ENCODE results near the gene SLC5A5. TPM values are rescaled to one million over a fixed set of nuclear protein-coding genes. Genes with fewer than 3 reads are reported as not detected.

The SLC5A5 gene
- polyA plus RNA-seq, 3 donors from 2014 or later: 0.75 to 1.4 TPM; not detected in 1

DNA sequence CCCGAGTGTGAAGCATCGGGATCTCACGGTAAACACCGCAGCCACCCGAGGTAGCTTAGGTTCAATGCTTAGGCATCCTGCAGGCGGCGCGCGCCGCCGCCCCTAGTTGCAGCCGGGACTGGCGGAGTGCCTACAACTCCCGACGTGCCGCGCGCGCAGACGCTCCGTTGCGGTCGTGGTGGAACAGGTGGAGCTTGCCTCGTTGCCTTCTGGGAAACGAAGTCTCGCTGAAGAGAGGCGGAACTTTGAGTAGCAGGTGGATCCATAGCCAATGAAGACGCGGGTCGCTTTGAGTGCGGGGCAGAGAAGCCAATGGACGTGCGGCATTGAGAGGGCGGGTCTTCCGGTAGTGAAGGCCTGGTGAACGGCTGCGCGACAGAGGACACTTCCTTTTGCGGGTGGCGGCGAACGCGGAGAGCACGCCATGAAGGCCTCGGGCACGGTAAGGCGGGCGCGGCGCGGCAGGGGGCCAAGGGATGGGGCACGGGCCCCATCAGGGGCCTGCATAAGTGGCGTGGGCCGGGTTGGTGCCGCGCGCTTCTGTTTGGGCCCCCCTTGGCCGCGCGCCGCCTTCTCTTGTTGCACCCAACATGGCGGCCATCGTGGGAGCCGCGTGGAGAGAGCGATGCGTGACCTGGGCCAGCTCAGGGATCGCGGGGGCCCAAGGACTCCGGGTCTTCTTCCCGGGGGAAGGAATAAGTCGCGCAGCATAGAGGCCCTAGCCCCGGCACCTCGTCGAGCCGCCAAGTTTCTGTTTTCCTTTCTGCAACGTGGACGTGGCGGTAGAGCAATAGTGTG lies 12.0 kb upstream of the SLC5A5 start, which contains the start of gene RPL18A:
RPL18A (plus strand) TSS at position 378 of the 798 bp plus-strand sequence; CDS start at position 425, 47 bp downstream.
- peaks cover 35 to 37% of the 10 kb centered on the region in 2 donors for H3K4me1 Mint-ChIP-seq
- DNase-seq: peak; percentile 98
- H3K9me3 Mint-ChIP-seq: no peaks in the 10 kb centered on the region
- H3K4me3 Mint-ChIP-seq: peak within 1 kb of the TSS; percentile 98 to 100 (median 99)
- H3K27ac Mint-ChIP-seq: peak within 1 kb of the TSS; percentile 85 to 99 (median 98)
- H3K36me3 Mint-ChIP-seq: peaks cover 0 to 4% (median 4%) of the 10 kb centered on the region in 3 donors
- H3K27me3 Mint-ChIP-seq (ENCODE audit: low read depth in 3 of 3): peaks cover 4 to 8% (median 4%) of the 10 kb centered on the region in 3 donors

DNA sequence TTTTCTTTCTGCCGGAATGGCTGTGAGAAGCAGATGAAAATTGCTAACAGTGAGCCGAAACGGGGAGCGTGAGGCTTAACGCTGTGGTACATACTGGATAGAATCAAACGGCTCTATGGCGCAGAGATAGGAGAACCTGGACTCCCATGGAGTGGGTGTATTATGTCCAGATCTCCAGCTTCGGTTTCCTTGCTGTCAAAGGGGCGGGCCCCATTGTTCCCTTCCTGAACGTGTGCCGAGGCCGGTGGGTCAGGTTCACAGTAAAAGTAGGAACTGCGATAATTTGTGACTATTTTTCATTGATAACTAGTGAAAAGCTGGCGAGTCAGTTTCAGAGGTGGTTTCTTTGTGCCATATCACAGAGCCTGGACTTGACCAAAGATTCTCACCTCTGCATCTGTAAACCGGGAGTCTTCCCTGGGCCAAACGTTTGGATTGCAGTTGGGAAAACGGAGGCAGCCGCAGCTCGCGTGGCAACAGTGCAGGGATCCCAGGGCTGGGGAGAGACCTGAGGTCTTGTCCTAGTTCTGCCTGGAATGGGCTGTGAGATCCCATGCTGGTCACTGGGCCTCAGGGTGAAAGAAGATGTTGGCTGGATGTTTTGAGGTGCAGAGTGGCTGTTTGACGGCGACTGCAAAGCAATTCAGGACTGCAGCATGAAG lies 11.3 kb upstream of the SLC5A5 start:
- H3K36me3 Mint-ChIP-seq: peaks cover 0 to 8% (median 4%) of the 10 kb centered on the region in 3 donors
- peaks cover 32 to 34% of the 10 kb centered on the region in 2 donors for H3K4me1 Mint-ChIP-seq
- no peaks in the 10 kb centered on the region for H3K9me3 Mint-ChIP-seq
- peak overlapping the region; percentile 84 to 99 (median 94) for H3K27ac Mint-ChIP-seq
- DNase-seq: no peak
- H3K27me3 Mint-ChIP-seq (ENCODE audit: low read depth in 3 of 3): peaks cover 4 to 8% (median 4%) of the 10 kb centered on the region in 3 donors
- H3K4me3 Mint-ChIP-seq: peak overlapping the region; percentile 98 to 100 (median 99)

GRCh38 chr19:17860993-17861360 lies 10.8 kb upstream of the SLC5A5 start:
- H3K27ac Mint-ChIP-seq: peak overlapping the region; percentile 18 to 85 (median 74)
- peaks cover 4 to 8% (median 4%) of the 10 kb centered on the region in 3 donors for H3K27me3 Mint-ChIP-seq (ENCODE audit: low read depth in 3 of 3)
- H3K4me3 Mint-ChIP-seq: peak overlapping the region; percentile 98 to 100 (median 99)
- H3K36me3 Mint-ChIP-seq: peaks cover 0 to 8% (median 4%) of the 10 kb centered on the region in 3 donors
- peaks cover 29 to 31% of the 10 kb centered on the region in 2 donors for H3K4me1 Mint-ChIP-seq
- H3K9me3 Mint-ChIP-seq: no peaks in the 10 kb centered on the region
- DNase-seq: no peak

GRCh38 chr19:17861542-17862402 lies 10.0 kb upstream of the SLC5A5 start:
- peaks cover 29 to 31% of the 10 kb centered on the region in 2 donors for H3K4me1 Mint-ChIP-seq
- peak overlapping the region; percentile 17 to 85 (median 36) for H3K27ac Mint-ChIP-seq
- peak overlapping the region; percentile 98 to 100 (median 99) for H3K4me3 Mint-ChIP-seq
- H3K9me3 Mint-ChIP-seq: no peaks in the 10 kb centered on the region
- DNase-seq: no peak
- H3K36me3 Mint-ChIP-seq: peaks cover 0 to 8% (median 4%) of the 10 kb centered on the region in 3 donors
- peaks cover 4 to 5% (median 4%) of the 10 kb centered on the region in 3 donors for H3K27me3 Mint-ChIP-seq (ENCODE audit: low read depth in 3 of 3)

DNA sequence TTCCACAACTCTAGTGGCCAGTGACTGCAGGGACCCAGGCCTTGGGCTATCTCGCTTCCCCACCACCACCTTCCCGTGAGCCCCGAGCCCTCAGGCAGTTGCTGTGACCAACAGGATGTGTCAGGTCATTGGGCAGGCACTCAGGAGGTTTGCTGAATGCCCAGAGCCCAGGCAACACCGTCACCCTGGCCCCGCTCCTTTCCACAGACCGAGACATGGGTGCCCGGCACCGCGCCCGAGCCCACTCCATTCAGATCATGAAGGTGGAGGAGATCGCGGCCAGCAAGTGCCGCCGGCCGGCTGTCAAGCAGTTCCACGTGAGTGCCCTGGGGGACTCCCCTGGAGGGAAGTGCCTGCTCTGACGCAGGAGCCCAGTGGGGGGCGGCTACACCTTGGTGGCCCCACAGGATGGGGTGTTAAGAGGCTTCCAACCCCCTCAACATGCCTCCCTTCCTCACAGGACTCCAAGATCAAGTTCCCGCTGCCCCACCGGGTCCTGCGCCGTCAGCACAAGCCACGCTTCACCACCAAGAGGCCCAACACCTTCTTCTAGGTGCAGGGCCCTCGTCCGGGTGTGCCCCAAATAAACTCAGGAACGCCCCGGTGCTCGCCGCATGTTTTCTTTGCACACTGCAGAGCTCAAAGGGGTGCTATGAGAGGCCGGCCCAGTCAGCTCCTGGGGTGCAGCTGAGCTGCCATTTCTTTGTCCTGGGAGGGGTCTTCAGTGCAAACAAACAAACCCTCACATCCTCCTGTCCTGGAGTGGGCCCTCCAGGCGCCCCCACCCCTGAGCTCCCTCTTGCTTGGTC lies 8.8 kb upstream of the SLC5A5 start:
- Mint-ChIP-seq H3K4me3 (peak overlapping the region in 2 of 5 donors; percentile 38 to 44), H3K4me1 (peaks cover 29 to 31% of the 10 kb centered on the region in 2 donors), H3K9me3 (no peaks in the 10 kb centered on the region), H3K27me3 (ENCODE audit: low read depth in 3 of 3) (peaks cover 4 to 5% (median 4%) of the 10 kb centered on the region in 3 donors), H3K36me3 (peaks cover 0 to 8% (median 4%) of the 10 kb centered on the region in 3 donors), H3K27ac (no peak overlapping the region)
- no peak for DNase-seq

DNA sequence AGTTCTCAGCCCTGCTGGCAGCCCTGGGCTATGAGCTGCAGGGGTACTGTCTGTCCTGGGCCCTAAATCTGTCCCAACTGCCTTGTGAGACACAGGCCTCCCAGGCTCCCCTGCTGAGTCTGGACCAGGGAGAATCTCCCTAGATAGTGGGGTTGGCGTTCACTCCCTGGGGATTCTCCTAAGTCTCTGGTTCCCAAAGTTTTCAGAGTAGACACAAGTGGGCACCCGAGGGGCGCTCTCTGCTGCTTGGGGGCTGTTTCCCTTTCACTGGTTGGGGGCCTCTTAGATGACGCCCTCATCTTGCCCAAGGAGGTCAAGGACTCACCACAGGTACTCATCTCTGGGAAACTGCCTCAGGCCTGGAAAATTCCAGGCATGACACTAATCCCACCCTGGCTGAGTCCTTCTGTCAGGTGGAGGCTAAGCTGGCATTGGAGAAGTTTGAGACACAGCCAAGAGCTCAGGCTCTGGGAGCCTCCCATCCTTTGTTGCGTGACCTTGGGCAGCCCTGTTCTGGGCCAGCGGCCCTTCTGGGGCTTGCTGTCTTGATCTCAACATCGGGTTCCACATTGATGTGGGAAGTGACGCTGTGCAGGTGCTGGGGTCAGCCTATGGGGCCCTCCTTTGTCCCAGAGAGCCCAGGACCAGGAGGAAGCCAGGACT lies 8.1 kb upstream of the SLC5A5 start:
- DNase-seq: no peak
- H3K4me1 Mint-ChIP-seq: peaks cover 29 to 31% of the 10 kb centered on the region in 2 donors
- no peaks in the 10 kb centered on the region for H3K9me3 Mint-ChIP-seq
- H3K27ac Mint-ChIP-seq: no peak overlapping the region
- H3K4me3 Mint-ChIP-seq: peak overlapping the region in 2 of 5 donors; percentile 21 to 35
- peaks cover 4 to 5% (median 4%) of the 10 kb centered on the region in 3 donors for H3K27me3 Mint-ChIP-seq (ENCODE audit: low read depth in 3 of 3)
- peaks cover 0 to 8% (median 4%) of the 10 kb centered on the region in 3 donors for H3K36me3 Mint-ChIP-seq

DNA sequence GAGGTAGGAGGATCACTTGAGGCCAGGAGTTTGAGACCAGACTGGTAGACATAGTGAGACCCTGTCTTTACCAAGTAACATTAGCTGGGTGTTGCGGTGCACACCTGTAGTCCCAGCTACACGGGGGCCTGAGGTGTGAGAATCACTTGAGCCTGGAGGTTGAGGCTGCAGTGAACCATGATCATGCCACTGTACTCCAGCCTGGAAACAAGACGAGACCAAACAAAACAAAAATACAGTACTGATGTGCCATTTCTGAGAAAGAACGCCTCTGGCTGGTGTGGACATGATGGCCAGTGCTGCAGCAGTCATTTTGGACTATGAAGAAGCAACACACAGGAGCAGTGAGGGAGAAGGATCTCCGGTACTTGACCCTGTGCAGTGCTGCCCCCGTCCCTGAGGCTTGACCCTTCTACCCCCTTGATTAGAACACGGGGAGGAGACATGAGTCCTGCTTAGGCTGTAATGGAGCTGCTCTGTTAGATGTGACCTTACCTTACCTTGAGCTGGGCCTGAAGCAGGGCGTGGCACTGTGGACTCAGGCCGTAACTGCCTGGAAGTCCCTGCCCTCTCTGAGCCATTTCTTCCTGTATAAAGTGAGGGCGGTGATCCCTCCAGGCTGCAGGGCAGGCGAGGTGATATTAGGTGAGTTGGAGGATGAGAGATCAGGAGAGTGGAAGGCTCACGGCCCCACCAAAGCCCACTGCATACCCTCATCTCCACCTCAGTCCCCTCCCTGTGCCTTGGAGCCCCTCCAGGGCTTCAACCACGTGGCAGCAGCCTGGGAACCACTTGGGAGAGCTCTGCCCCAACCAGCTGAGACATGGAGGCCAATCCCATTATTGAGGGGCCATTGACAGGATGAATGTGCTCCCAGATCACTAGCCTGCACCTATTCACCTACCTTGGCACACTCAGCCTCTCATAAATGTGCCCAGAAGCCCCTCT lies 6.1 kb upstream of the SLC5A5 start:
- DNase-seq: no peak
- no peaks in the 10 kb centered on the region for H3K9me3 Mint-ChIP-seq
- peak overlapping the region in 1 of 6 donors; percentile 43 for H3K27ac Mint-ChIP-seq
- H3K36me3 Mint-ChIP-seq: peaks cover 0 to 8% (median 0%) of the 10 kb centered on the region in 3 donors
- no peak overlapping the region for H3K4me3 Mint-ChIP-seq
- peaks cover 12 to 15% of the 10 kb centered on the region in 2 donors for H3K4me1 Mint-ChIP-seq
- H3K27me3 Mint-ChIP-seq (ENCODE audit: low read depth in 3 of 3): peaks cover 0 to 4% (median under 1%) of the 10 kb centered on the region in 3 donors

GRCh38 chr19:17866312-17866963 lies 5.3 kb upstream of the SLC5A5 start:
- peaks cover 0 to 8% (median 0%) of the 10 kb centered on the region in 3 donors for H3K36me3 Mint-ChIP-seq
- peak overlapping the region in 1 of 6 donors; percentile 56 for H3K27ac Mint-ChIP-seq
- H3K4me1 Mint-ChIP-seq: peaks cover 4 to 7% of the 10 kb centered on the region in 2 donors
- H3K27me3 Mint-ChIP-seq (ENCODE audit: low read depth in 3 of 3): peaks cover 0 to 8% (median 7%) of the 10 kb centered on the region in 3 donors
- no peak for DNase-seq
- no peaks in the 10 kb centered on the region for H3K9me3 Mint-ChIP-seq
- H3K4me3 Mint-ChIP-seq: no peak overlapping the region

GRCh38 chr19:17866964-17867486 lies 4.7 kb upstream of the SLC5A5 start:
- Mint-ChIP-seq H3K27me3 (ENCODE audit: low read depth in 3 of 3) (peaks cover 0 to 8% (median 7%) of the 10 kb centered on the region in 3 donors), H3K4me1 (peaks cover 0 to 6% of the 10 kb centered on the region in 2 donors), H3K27ac (no peak overlapping the region), H3K4me3 (no peak overlapping the region), H3K9me3 (no peaks in the 10 kb centered on the region), H3K36me3 (peaks cover 0 to 8% (median 0%) of the 10 kb centered on the region in 3 donors)
- DNase-seq: no peak

- Mint-ChIP-seq H3K4me1 (peaks cover 0 to 8% of the 10 kb centered on the region in 2 donors), H3K27ac (no peak overlapping the region), H3K27me3 (ENCODE audit: low read depth in 3 of 3) (peaks cover 2 to 12% (median 9%) of the 10 kb centered on the region in 3 donors), H3K9me3 (no peaks in the 10 kb centered on the region), H3K4me3 (no peak overlapping the region), H3K36me3 (peaks cover 0 to 4% (median 0%) of the 10 kb centered on the region in 3 donors)
- DNase-seq: no peak
Measured at GRCh38 chr19:17868669-17869068, 3.1 kb upstream of the SLC5A5 start.
